ENCODE results near the gene NHERF1. TPM values are rescaled to one million over a fixed set of nuclear protein-coding genes. Genes with fewer than 3 reads are reported as not detected.

The NHERF1 gene
- total and polyA plus RNA-seq, 2 of the 4 experiments (the other 2 are of a cell fraction), result 3.8 to 11.8 TPM

- Histone ChIP-seq H3K79me1 (ENCODE audit: low read depth in 1 of 2, low read length in 2 of 2) (no peaks in the 10 kb centered on the region), H3K4me1 (ENCODE audit: control insufficient read depth, insufficient read depth, low read length) (no peaks in the 10 kb centered on the region), H2AK9ac (replicated peaks; ENCODE audit: low read depth, low read length, poor library complexity) (no peak overlapping the region), H3K27me3 (ENCODE audit: control insufficient read depth, insufficient read depth, low read length) (no peaks in the 10 kb centered on the region), H3K4ac (ENCODE audit: low read depth, low read length) (no peak overlapping the region), H3K27ac (ENCODE audit: insufficient read depth, low read length) (no peak overlapping the region), H3K4me3 (ENCODE audit: insufficient read depth, low read depth, low read length) (no peak overlapping the region), H2BK15ac (ENCODE audit: low read depth, low read length) (no peak overlapping the region), H2BK20ac (ENCODE audit: low read depth, low read length) (no peak overlapping the region), H3K18ac (ENCODE audit: low read depth, low read length) (no peak overlapping the region), H3K9ac (ENCODE audit: low read depth, low read length) (no peak overlapping the region), H4K8ac (ENCODE audit: low read depth in 2 of 2, low read length in 2 of 2) (no peak overlapping the region), H3K4me2 (ENCODE audit: low read depth, low read length) (no peak overlapping the region), H2BK5ac (ENCODE audit: low read depth, low read length, poor library complexity, severe bottlenecking) (no peak overlapping the region), H2AFZ (replicated peaks; ENCODE audit: low read length, poor library complexity) (no peak overlapping the region), H3K14ac (replicated peaks; ENCODE audit: low read depth, low read length) (no peak overlapping the region), H4K91ac (ENCODE audit: insufficient read depth, low read depth, low read length) (no peak overlapping the region), H3K9me3 (ENCODE audit: control insufficient read depth, insufficient read depth, low read length) (no peaks in the 10 kb centered on the region), H2BK120ac (ENCODE audit: low read depth, low read length) (no peak overlapping the region), H3K36me3 (ENCODE audit: control insufficient read depth, insufficient read depth, low read length) (peaks cover 25% of the 10 kb centered on the region), H4K5ac (ENCODE audit: low read depth, low read length) (no peak overlapping the region), H2AK5ac (ENCODE audit: low read depth, low read length) (no peak overlapping the region), H3K9me1 (ENCODE audit: insufficient read depth, low read length) (no peaks in the 10 kb centered on the region), H3K56ac (ENCODE audit: extremely low read depth, insufficient read depth, low read length) (no peak overlapping the region), H3K23ac (ENCODE audit: low read depth, low read length) (no peak overlapping the region), H4K20me1 (ENCODE audit: insufficient read depth, low read length) (no peaks in the 10 kb centered on the region)
- DNase-seq (no peak), ATAC-seq (ENCODE audit: low read depth) (no peak)
- no TSS peak for BruUV-seq (replicated peaks)
- no CpG with 5 or more reads among the region's 8 CpGs for WGBS, 2 experiments (ENCODE audit: extremely low coverage in 2 of 2, insufficient read length in 1 of 2)
- ChIA-PET POLR2A (ENCODE audit: unreplicated experiment) (no interaction called here), CTCF (interaction anchor here (1.0 kb wide), 1 partner anchor 58 kb away, joined by 3 read pairs; no protein-coding TSS in a partner anchor)
- intact Hi-C loops (cut with micrococcal nuclease), result no loop called here
- in situ Hi-C loops (cut with MboI; ENCODE audit: low sequenced_read_pairs), result no loop called here
- TF ChIP-seq ELK1 (IDR thresholded peaks at IDR 0.05; ENCODE audit: borderline replicate concordance, low read depth, low read length) (no peak), USF2 (IDR thresholded peaks at IDR 0.05; ENCODE audit: low read depth, low read length) (no peak), CEBPB (IDR thresholded peaks at IDR 0.05; ENCODE audit: low read depth, low read length) (no peak), MXI1 (IDR thresholded peaks at IDR 0.05; ENCODE audit: borderline replicate concordance, low read depth, low read length) (no peak), SMC3 (IDR thresholded peaks at IDR 0.05; ENCODE audit: low read depth, low read length) (no peak), MAFK (IDR thresholded peaks at IDR 0.05; ENCODE audit: low read depth, low read length) (no peak), NFE2L2 (IDR thresholded peaks at IDR 0.05; ENCODE audit: low read depth, low read length) (no peak), CTCF (conservative IDR thresholded peaks at IDR 0.05; ENCODE audit: low read depth, low read length) (no peak), FOS (IDR thresholded peaks at IDR 0.05; ENCODE audit: low read depth, low read length) (no peak), RAD21 (IDR thresholded peaks at IDR 0.05; ENCODE audit: low read length) (no peak), BHLHE40 (IDR thresholded peaks at IDR 0.05; ENCODE audit: low read depth, low read length) (no peak), RCOR1 (IDR thresholded peaks at IDR 0.05; ENCODE audit: insufficient replicate concordance, low read length) (no peak), CHD1 (IDR thresholded peaks at IDR 0.05; ENCODE audit: low read depth, low read length) (no peak), POLR2A (IDR thresholded peaks at IDR 0.05; ENCODE audit: low read depth, low read length) (no peak), MAZ (IDR thresholded peaks at IDR 0.05; ENCODE audit: borderline replicate concordance, low read depth, low read length) (no peak), RFX5 (IDR thresholded peaks at IDR 0.05; ENCODE audit: low read depth, low read length) (no peak)
- dilution Hi-C loops (cut with HindIII; ENCODE audit: low sequenced_read_pairs, unreplicated experiment), result no loop called here
Measured at GRCh38 chr17:74801896-74802295, 53.5 kb downstream of the NHERF1 start.
